DMS79 treated with DMSO at 0.1 percent for 48 hours (cell line): ENCODE data around the gene VSTM2L.
"Not testable (repeated sequence)": the region's sequence is repeated elsewhere in the genome, so short reads cannot be mapped to it uniquely, and the experiment has no call there.

Experiments used
- DNase-seq: peaks from one replicate; lab custom pipeline; 2025; lab: John Stamatoyannopoulos, UW

Gene VSTM2L

GRCh38 chr20:37937686-37938085 is 34.8 kb downstream of the VSTM2L start:
- no peak for DNase-seq

GRCh38 chr20:37938181-37938750 is 35.3 kb downstream of the VSTM2L start:
- DNase-seq: no peak

GRCh38 chr20:37938954-37939353 is 36.0 kb downstream of the VSTM2L start:
- DNase-seq: no peak

GRCh38 chr20:37939701-37940560 is 37.0 kb downstream of the VSTM2L start:
- no peak for DNase-seq

- DNase-seq: no peak
Observed at GRCh38 chr20:37940858-37941257, 37.9 kb downstream of the VSTM2L start.

- DNase-seq: no peak
Observed at GRCh38 chr20:37941332-37941731, 38.4 kb downstream of the VSTM2L start.

GRCh38 chr20:37941992-37942391 is 39.1 kb downstream of the VSTM2L start:
- DNase-seq: no peak

GRCh38 chr20:37943033-37943432 is 40.1 kb downstream of the VSTM2L start:
- DNase-seq: no peak

- DNase-seq: no peak
Observed at GRCh38 chr20:37943501-37944455, 40.9 kb downstream of the VSTM2L start.

GRCh38 chr20:37944456-37944981 is 41.6 kb downstream of the VSTM2L start:
- no peak for DNase-seq

- DNase-seq: peak; percentile 61
Observed at GRCh38 chr20:37945091-37945547, 42.2 kb downstream of the VSTM2L start.

- no peak for DNase-seq
Observed at GRCh38 chr20:37946946-37947345, 44.0 kb downstream of the VSTM2L start.

GRCh38 chr20:37947943-37948342 is 45.0 kb downstream of the VSTM2L start:
- DNase-seq: no peak

- DNase-seq: no peak
Observed at GRCh38 chr20:37948956-37949355, 46.0 kb downstream of the VSTM2L start.

- DNase-seq: no peak
Observed at GRCh38 chr20:37954190-37954589, 51.3 kb downstream of the VSTM2L start.

- DNase-seq: no peak
Observed at GRCh38 chr20:37954626-37955025, 51.7 kb downstream of the VSTM2L start.

- no peak for DNase-seq
Observed at GRCh38 chr20:37955511-37955910, 52.6 kb downstream of the VSTM2L start.

- no peak for DNase-seq
Observed at GRCh38 chr20:37956107-37956585, 53.2 kb downstream of the VSTM2L start.

GRCh38 chr20:37958856-37959520 is 56.1 kb downstream of the VSTM2L start:
- DNase-seq: no peak

GRCh38 chr20:37961066-37961465 is 58.1 kb downstream of the VSTM2L start:
- DNase-seq: no peak

- DNase-seq: not testable (repeated sequence)
Observed at GRCh38 chr20:37963483-37963882, 60.6 kb downstream of the VSTM2L start.
